Upper lobe of left lung (tissue), 4 donors: ENCODE data around the gene TRIM15.

ENCODE experiments used
- EP300 ChIP-seq, 4 donors: sonication (generic); formaldehyde crosslinking; IDR thresholded peaks; one replicate each; pipeline ENCODE4 v1.5.1; 2017; ENCODE audit warnings: antibody characterized with exemption in 4 of 4, control low read depth in 2 of 4
- POLR2A ChIP-seq, 4 donors: fragments of 450-650 bp; IDR thresholded peaks; one replicate each; pipeline ENCODE4 v1.5.1; 2016 to 2017; ENCODE audit warnings: antibody characterized with exemption in 4 of 4, mild to moderate bottlenecking in 2 of 4
- POLR2AphosphoS5 ChIP-seq, 2 donors: sonication (generic); formaldehyde crosslinking; IDR thresholded peaks; one replicate each; pipeline ENCODE4 v1.5.1; 2017; ENCODE audit warnings: antibody characterized with exemption in 2 of 2
- TF ChIP-seq, protein P1 (sequence below), 6 experiments: fragments of 450-650 bp in 4 of 6; fragments of 200-600 bp in 2 of 6; sonication (generic) in 2 of 6; IDR thresholded peaks; one replicate each; pipeline ENCODE4 v1.5.1; 2016 to 2019; ENCODE audit warnings: antibody characterized with exemption in 6 of 6

DNA sequence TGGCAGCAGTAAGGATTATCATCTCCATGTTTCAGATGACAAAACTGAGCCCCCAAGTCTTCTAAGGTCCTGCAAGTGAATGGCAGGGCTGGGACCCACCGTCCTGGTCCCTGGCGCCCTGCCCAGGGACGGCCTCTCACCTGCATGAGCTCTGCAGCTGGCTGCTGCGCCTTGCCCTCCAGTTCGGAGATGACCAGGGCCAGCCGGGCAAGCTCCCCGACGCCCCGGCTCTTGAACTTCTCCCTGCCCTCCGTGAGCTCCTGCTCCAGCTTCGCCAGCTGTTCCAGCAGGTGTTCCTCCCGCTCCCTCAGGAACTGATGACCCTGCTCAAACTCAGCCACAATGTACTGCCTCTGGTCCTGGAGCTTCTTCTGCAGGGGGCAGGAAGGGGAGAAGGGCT, 33.0 kb downstream of the TRIM15 start:
- TF ChIP-seq, protein P1, sequence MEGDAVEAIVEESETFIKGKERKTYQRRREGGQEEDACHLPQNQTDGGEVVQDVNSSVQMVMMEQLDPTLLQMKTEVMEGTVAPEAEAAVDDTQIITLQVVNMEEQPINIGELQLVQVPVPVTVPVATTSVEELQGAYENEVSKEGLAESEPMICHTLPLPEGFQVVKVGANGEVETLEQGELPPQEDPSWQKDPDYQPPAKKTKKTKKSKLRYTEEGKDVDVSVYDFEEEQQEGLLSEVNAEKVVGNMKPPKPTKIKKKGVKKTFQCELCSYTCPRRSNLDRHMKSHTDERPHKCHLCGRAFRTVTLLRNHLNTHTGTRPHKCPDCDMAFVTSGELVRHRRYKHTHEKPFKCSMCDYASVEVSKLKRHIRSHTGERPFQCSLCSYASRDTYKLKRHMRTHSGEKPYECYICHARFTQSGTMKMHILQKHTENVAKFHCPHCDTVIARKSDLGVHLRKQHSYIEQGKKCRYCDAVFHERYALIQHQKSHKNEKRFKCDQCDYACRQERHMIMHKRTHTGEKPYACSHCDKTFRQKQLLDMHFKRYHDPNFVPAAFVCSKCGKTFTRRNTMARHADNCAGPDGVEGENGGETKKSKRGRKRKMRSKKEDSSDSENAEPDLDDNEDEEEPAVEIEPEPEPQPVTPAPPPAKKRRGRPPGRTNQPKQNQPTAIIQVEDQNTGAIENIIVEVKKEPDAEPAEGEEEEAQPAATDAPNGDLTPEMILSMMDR (IDR thresholded peaks at IDR 0.05), result no peak
- TF ChIP-seq POLR2AphosphoS5 (IDR thresholded peaks at IDR 0.05) (no peak), POLR2A (IDR thresholded peaks at IDR 0.05) (no peak), EP300 (IDR thresholded peaks at IDR 0.05) (no peak)
